Medulla oblongata (tissue), 1 donor: Measurements from ENCODE around the gene SLC17A1.
"Not testable (repeated sequence)": the region's sequence is repeated elsewhere in the genome, so short reads cannot be mapped to it uniquely, and the experiment has no call there.

Experiments used
- DNase-seq: peaks from one replicate; pipeline ENCODE4 v3.0.0-alpha.2; 2015; ENCODE audit errors: extremely low spot score

The SLC17A1 gene

GRCh38 chr6:25756382-25757363, 75.2 kb downstream of the SLC17A1 start:
- no peak for DNase-seq

GRCh38 chr6:25755483-25755882, 76.4 kb downstream of the SLC17A1 start:
- no peak for DNase-seq

- DNase-seq, result no peak
Observed at GRCh38 chr6:25754535-25754934, 77.3 kb downstream of the SLC17A1 start, which contains the start of gene SLC17A4. Gene SLC17A4 (plus strand): TSS chr6:25754742. CDS start chr6:25761963, 7,221 bp downstream.

GRCh38 chr6:25753079-25753478, 78.8 kb downstream of the SLC17A1 start:
- DNase-seq, result no peak

GRCh38 chr6:25750906-25751305, 80.9 kb downstream of the SLC17A1 start:
- no peak for DNase-seq

- no peak for DNase-seq
Observed at GRCh38 chr6:25749837-25750236, 82.0 kb downstream of the SLC17A1 start.

- not testable (repeated sequence) for DNase-seq
Observed at GRCh38 chr6:25748601-25749517, 83.0 kb downstream of the SLC17A1 start.

- no peak for DNase-seq
Observed at GRCh38 chr6:25748049-25748448, 83.8 kb downstream of the SLC17A1 start.

- DNase-seq, result no peak
Observed at GRCh38 chr6:25747477-25747876, 84.4 kb downstream of the SLC17A1 start.

- DNase-seq, result no peak
Observed at GRCh38 chr6:25746968-25747367, 84.9 kb downstream of the SLC17A1 start.

GRCh38 chr6:25745836-25746235, 86.0 kb downstream of the SLC17A1 start:
- no peak for DNase-seq

- no peak for DNase-seq
Observed at GRCh38 chr6:25743868-25744267, 88.0 kb downstream of the SLC17A1 start.

- no peak for DNase-seq
Observed at GRCh38 chr6:25735261-25735660, 96.6 kb downstream of the SLC17A1 start.
